ENCODE measurements around the gene SLC26A9. TPM values are rescaled to one million over a fixed set of nuclear protein-coding genes. Genes with fewer than 3 reads are reported as not detected.

SLC26A9 gene
- total and polyA plus RNA-seq, 9 of the 15 experiments (the other 6 are each of a cell fraction or from before 2014, with no cell fraction given): 0.03 TPM; not detected in 8

DNA sequence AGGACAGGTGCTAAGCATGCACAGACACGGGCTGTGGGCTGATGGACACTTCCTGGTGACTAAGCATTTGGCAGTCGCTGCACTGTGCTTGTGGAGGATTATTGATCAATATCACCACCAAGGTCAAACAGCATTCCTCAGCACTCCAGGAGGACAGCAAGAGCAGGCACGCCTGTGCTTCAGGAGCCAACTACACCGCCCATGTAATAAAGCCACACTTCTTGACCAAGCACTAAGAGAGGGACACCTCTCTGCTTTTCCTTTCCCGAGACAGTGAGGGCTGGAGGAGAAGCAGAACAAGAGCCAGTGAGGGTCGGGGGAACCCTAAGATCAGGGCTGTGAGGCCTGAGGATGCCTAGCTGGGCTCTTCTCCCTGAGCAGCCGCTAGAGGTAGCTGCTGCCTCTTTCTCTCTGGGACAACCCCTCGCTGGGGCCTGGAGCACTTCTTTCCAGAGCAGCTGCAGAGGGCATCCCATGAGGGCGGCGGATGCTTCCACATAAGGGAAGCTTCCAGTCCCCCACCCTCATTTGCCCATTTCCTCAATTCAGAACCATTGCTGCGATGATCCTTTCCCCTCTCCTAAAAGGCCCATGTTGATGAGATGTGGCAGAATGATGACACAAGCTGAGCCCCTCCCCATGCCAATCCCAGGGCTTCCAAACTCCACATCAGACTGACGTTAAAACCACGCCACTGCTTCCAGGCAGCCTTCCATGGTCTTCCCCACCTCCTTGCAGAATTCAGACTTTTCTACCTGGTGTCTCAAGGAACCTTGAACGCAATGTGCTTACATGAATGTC lies 40.9 kb upstream of the SLC26A9 start (continued):
- TF ChIP-seq SIX5 (IDR thresholded peaks at IDR 0.05; ENCODE audit: borderline replicate concordance in 1 of 2, insufficient read depth in 1 of 2, low read depth in 1 of 2, low read length in 2 of 2) (no peak), ZZZ3 (IDR thresholded peaks at IDR 0.05) (no peak), TAF9B (IDR thresholded peaks at IDR 0.05; ENCODE audit: partially characterized antibody) (no peak), DNMT1 (IDR thresholded peaks at IDR 0.05) (no peak), MEIS2 (IDR thresholded peaks at IDR 0.05; ENCODE audit: partially characterized antibody) (no peak), SP1 (CRISPR knock-in tag; IDR thresholded peaks at IDR 0.05) (no peak), HDAC3 (IDR thresholded peaks at IDR 0.05; ENCODE audit: borderline replicate concordance, partially characterized antibody) (no peak), STAG1 (CRISPR knock-in tag; IDR thresholded peaks at IDR 0.05; ENCODE audit: borderline replicate concordance) (peak; percentile 79; the same call in 1 of the 2 replicates), NR1H2 (CRISPR knock-in tag; IDR thresholded peaks at IDR 0.05) (no peak), ATF7 (IDR thresholded peaks at IDR 0.05) (0 out of 2 replicates have a peak, but pooled peaks have one; percentile 22)
- TF ChIP-seq, protein P1, sequence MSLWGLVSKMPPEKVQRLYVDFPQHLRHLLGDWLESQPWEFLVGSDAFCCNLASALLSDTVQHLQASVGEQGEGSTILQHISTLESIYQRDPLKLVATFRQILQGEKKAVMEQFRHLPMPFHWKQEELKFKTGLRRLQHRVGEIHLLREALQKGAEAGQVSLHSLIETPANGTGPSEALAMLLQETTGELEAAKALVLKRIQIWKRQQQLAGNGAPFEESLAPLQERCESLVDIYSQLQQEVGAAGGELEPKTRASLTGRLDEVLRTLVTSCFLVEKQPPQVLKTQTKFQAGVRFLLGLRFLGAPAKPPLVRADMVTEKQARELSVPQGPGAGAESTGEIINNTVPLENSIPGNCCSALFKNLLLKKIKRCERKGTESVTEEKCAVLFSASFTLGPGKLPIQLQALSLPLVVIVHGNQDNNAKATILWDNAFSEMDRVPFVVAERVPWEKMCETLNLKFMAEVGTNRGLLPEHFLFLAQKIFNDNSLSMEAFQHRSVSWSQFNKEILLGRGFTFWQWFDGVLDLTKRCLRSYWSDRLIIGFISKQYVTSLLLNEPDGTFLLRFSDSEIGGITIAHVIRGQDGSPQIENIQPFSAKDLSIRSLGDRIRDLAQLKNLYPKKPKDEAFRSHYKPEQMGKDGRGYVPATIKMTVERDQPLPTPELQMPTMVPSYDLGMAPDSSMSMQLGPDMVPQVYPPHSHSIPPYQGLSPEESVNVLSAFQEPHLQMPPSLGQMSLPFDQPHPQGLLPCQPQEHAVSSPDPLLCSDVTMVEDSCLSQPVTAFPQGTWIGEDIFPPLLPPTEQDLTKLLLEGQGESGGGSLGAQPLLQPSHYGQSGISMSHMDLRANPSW (CRISPR knock-in tag; IDR thresholded peaks at IDR 0.05): no peak
- TF ChIP-seq, protein P2, sequence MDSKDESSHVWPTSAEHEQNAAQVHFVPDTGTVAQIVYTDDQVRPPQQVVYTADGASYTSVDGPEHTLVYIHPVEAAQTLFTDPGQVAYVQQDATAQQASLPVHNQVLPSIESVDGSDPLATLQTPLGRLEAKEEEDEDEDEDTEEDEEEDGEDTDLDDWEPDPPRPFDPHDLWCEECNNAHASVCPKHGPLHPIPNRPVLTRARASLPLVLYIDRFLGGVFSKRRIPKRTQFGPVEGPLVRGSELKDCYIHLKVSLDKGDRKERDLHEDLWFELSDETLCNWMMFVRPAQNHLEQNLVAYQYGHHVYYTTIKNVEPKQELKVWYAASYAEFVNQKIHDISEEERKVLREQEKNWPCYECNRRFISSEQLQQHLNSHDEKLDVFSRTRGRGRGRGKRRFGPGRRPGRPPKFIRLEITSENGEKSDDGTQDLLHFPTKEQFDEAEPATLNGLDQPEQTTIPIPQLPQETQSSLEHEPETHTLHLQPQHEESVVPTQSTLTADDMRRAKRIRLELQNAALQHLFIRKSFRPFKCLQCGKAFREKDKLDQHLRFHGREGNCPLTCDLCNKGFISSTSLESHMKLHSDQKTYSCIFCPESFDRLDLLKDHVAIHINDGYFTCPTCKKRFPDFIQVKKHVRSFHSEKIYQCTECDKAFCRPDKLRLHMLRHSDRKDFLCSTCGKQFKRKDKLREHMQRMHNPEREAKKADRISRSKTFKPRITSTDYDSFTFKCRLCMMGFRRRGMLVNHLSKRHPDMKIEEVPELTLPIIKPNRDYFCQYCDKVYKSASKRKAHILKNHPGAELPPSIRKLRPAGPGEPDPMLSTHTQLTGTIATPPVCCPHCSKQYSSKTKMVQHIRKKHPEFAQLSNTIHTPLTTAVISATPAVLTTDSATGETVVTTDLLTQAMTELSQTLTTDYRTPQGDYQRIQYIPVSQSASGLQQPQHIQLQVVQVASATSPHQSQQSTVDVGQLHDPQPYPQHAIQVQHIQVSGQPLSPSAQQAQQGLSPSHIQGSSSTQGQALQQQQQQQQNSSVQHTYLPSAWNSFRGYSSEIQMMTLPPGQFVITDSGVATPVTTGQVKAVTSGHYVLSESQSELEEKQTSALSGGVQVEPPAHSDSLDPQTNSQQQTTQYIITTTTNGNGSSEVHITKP (IDR thresholded peaks at IDR 0.05; ENCODE audit: partially characterized antibody): no peak
